Stimulated activated CD8-positive, alpha-beta memory T cell treated with anti-CD3 and anti-CD28 coated beads, Interleukin-12 subunit alpha, Interleukin-12 subunit beta, amount 100 ng/mL, for 24 hours (primary cell): ENCODE results near the gene PRKACA.
"Not testable (repeated sequence)": the region's sequence is repeated elsewhere in the genome, so short reads cannot be mapped to it uniquely, and the experiment has no call there.

Experiments
- DNase-seq: peaks from one replicate; pipeline ENCODE4 v3.0.0-alpha.2; 2020; ENCODE audit errors: extremely low read depth

Gene PRKACA

GRCh38 chr19:14070268-14071050 lies 47.1 kb downstream of the PRKACA start:
- no peak for DNase-seq

- no peak for DNase-seq
Observed at GRCh38 chr19:14066134-14066533, 51.4 kb downstream of the PRKACA start.

- no peak for DNase-seq
Observed at GRCh38 chr19:14063105-14063504, 54.5 kb downstream of the PRKACA start.

- DNase-seq = no peak
Observed at GRCh38 chr19:14062558-14062855, 55.1 kb downstream of the PRKACA start.

GRCh38 chr19:14061751-14062557 lies 55.6 kb downstream of the PRKACA start, which contains the start of gene PALM3:
Gene PALM3, minus strand, starts transcription at chr19:14062076. Its CDS starts 96 bp downstream, at chr19:14061980.
- DNase-seq = no peak

GRCh38 chr19:14061081-14061749 lies 56.3 kb downstream of the PRKACA start:
- DNase-seq = no peak

GRCh38 chr19:14059652-14060155 lies 57.9 kb downstream of the PRKACA start:
- no peak for DNase-seq

- no peak for DNase-seq
Observed at GRCh38 chr19:14059093-14059480, 58.5 kb downstream of the PRKACA start.

- no peak for DNase-seq
Observed at GRCh38 chr19:14058182-14059092, 59.1 kb downstream of the PRKACA start.

- DNase-seq = no peak
Observed at GRCh38 chr19:14056741-14057356, 60.7 kb downstream of the PRKACA start.

- no peak for DNase-seq
Observed at GRCh38 chr19:14056069-14056666, 61.4 kb downstream of the PRKACA start.

- DNase-seq = no peak
Observed at GRCh38 chr19:14055396-14055795, 62.2 kb downstream of the PRKACA start.

- DNase-seq = no peak
Observed at GRCh38 chr19:14054721-14055120, 62.8 kb downstream of the PRKACA start.

- no peak for DNase-seq
Observed at GRCh38 chr19:14054099-14054498, 63.5 kb downstream of the PRKACA start.

- DNase-seq = no peak
Observed at GRCh38 chr19:14053500-14053899, 64.1 kb downstream of the PRKACA start.

GRCh38 chr19:14053032-14053431 lies 64.5 kb downstream of the PRKACA start:
- DNase-seq = no peak

- DNase-seq = no peak
Observed at GRCh38 chr19:14052470-14052869, 65.1 kb downstream of the PRKACA start.

GRCh38 chr19:14051980-14052379 lies 65.6 kb downstream of the PRKACA start:
- no peak for DNase-seq

GRCh38 chr19:14050961-14051360 lies 66.6 kb downstream of the PRKACA start:
- not testable (repeated sequence) for DNase-seq

GRCh38 chr19:14050512-14050911 lies 67.0 kb downstream of the PRKACA start:
- DNase-seq = no peak
